HepG2 (cell line): ENCODE results near the gene RNF13. TPM values are rescaled to one million over a fixed set of nuclear protein-coding genes. Genes with fewer than 3 reads are reported as not detected.

ENCODE experiments used
- ATAC-seq: fragments of 200-7000 bp; cut with Tn5 transposase; 3 replicates; pipeline ENCODE4 v1.9.1; 2020; ENCODE audit warnings: mild to moderate bottlenecking, moderate library complexity
- BruUV-seq: library from RNA; stranded (reverse); fragments of 400-500 nt; replicated peaks from 2 replicates; lab custom pipeline; 2021; lab: Mats Ljungman, UMichigan
- CTCF ChIA-PET: fragments of 300-600 bp; formaldehyde crosslinking; extraction: SDS; loops from one replicate; lab custom pipeline; 2021; ENCODE audit warnings: low total read pairs, inconsistent platforms, low intra/inter-chr PET ratio; lab: Yijun Ruan, JAX
- POLR2A ChIA-PET: fragments of 350-600 bp; sonication (Branson Sonifier 250); formaldehyde crosslinking; loops from one replicate; lab custom pipeline; 2020; ENCODE audit warnings: antibody characterized with exemption, inconsistent platforms; lab: Yijun Ruan, JAX
- DNase-seq: peaks from one replicate; pipeline ENCODE4 v3.0.0-alpha.2; 2015; ENCODE audit warnings: low spot score
- FAIRE-seq: peaks from 3 replicates; lab custom pipeline; 2011; peaks lifted over from hg19 to GRCh38; lab: Jason Lieb, UNC
- H2AFZ ChIP-seq: one replicate; pipeline ENCODE4 v1.6.1; 2011; ENCODE audit warnings: low read length, inconsistent platforms
- H3K27ac ChIP-seq: fragments of 300-600 bp; 3 replicates; pipeline ENCODE4 v1.8.0; 2011; ENCODE audit warnings: mixed run types, mild to moderate bottlenecking, mixed read lengths, low read length, inconsistent platforms; ENCODE audit not compliant: insufficient read depth; ENCODE audit errors: extremely low read length
- H3K27me3 ChIP-seq, 2 experiments: fragments of 200-600 bp in 1 of 2; 2 replicates in 1 of 2; 3 replicates in 1 of 2; pipeline versions ENCODE4 v1.6.0 to v1.8.0; 2011; ENCODE audit warnings: low read length in 2 of 2, mild to moderate bottlenecking in 2 of 2, moderate library complexity in 2 of 2, inconsistent platforms in 1 of 2; ENCODE audit not compliant: insufficient read depth in 2 of 2, control insufficient read depth in 1 of 2
- H3K36me3 ChIP-seq, 2 experiments: fragments of 200-600 bp in 1 of 2; replicated peaks in 1 of 2; 2 replicates in 1 of 2; 3 replicates in 1 of 2; pipeline versions ENCODE4 v1.5.1 to v1.8.0; 2011; ENCODE audit warnings: low read length in 2 of 2, inconsistent platforms in 1 of 2; ENCODE audit not compliant: insufficient read depth in 2 of 2, control insufficient read depth in 1 of 2
- H3K4me1 ChIP-seq: 2 replicates; pipeline ENCODE4 v1.5.1; 2012; ENCODE audit warnings: low read length, inconsistent platforms; ENCODE audit not compliant: insufficient read depth
- H3K4me2 ChIP-seq: 2 replicates; pipeline ENCODE4 v1.6.0; 2011; ENCODE audit warnings: low read depth, low read length, inconsistent platforms
- H3K4me3 ChIP-seq, 3 experiments: fragments of 200-600 bp in 1 of 3; sonication (generic), shearing (Covaris generic) in 1 of 3; replicated peaks in 1 of 3; 2 replicates each; pipeline ENCODE4 v1.5.1; 2011 to 2016; ENCODE audit warnings: low read length in 3 of 3, inconsistent platforms in 2 of 3, low read depth in 2 of 3, mild to moderate bottlenecking in 2 of 3, control low read depth in 1 of 3, mixed read lengths in 1 of 3; ENCODE audit not compliant: insufficient read depth in 1 of 3
- H3K79me2 ChIP-seq: one replicate; pipeline ENCODE4 v1.6.1; 2011; ENCODE audit warnings: low read length, inconsistent platforms; ENCODE audit not compliant: insufficient read depth
- H3K9ac ChIP-seq: 2 replicates; pipeline ENCODE4 v1.6.0; 2011; ENCODE audit warnings: mild to moderate bottlenecking, low read depth, low read length, inconsistent platforms; ENCODE audit not compliant: insufficient read depth
- H3K9me3 ChIP-seq: 2 replicates; pipeline ENCODE4 v1.5.1; 2012; ENCODE audit warnings: mild to moderate bottlenecking, low read length
- H4K20me1 ChIP-seq: 2 replicates; pipeline ENCODE4 v1.6.0; 2011; ENCODE audit warnings: inconsistent platforms, mild to moderate bottlenecking, low read length, moderate library complexity; ENCODE audit not compliant: insufficient read depth
- HMGXB4 ChIP-seq, 2 experiments: sonication (generic) in 1 of 2; formaldehyde crosslinking in 1 of 2; IDR thresholded peaks; 2 replicates each; pipeline versions ENCODE4 v1.4.0 to v1.6.1; 2018 to 2020; ENCODE audit warnings: missing genetic modification reagents in 2 of 2, borderline replicate concordance in 1 of 2, low read depth in 1 of 2, mild to moderate bottlenecking in 1 of 2, missing biosample characterization in 1 of 2
- NPAS2 ChIP-seq: sonication (generic); formaldehyde crosslinking; IDR thresholded peaks from 2 replicates; pipeline ENCODE4 v1.8.0; 2022; ENCODE audit warnings: mild to moderate bottlenecking, missing genetic modification reagents, borderline replicate concordance
- PHF20 ChIP-seq: sonication (generic); formaldehyde crosslinking; IDR thresholded peaks from 2 replicates; pipeline ENCODE4 v1.5.0; 2020; ENCODE audit warnings: mild to moderate bottlenecking, missing genetic modification reagents
- REL ChIP-seq: sonication (generic); formaldehyde crosslinking; conservative IDR thresholded peaks from 2 replicates; pipeline ENCODE4 v1.8.0; 2022; ENCODE audit warnings: mild to moderate bottlenecking, missing genetic modification reagents, moderate library complexity
- RFX5 ChIP-seq: IDR thresholded peaks from 2 replicates; pipeline ENCODE4 v1.6.1; 2011; ENCODE audit warnings: low read depth, low read length, improper control_type of control experiment
- ZBTB38 ChIP-seq: sonication (generic); formaldehyde crosslinking; IDR thresholded peaks from 2 replicates; pipeline ENCODE4 v1.5.1; 2020; ENCODE audit warnings: mild to moderate bottlenecking, missing genetic modification reagents
- ZNF33B ChIP-seq: sonication (generic); formaldehyde crosslinking; IDR thresholded peaks from 2 replicates; pipeline ENCODE4 v1.5.1; 2020; ENCODE audit warnings: mild to moderate bottlenecking, missing genetic modification reagents
- ZNF775 ChIP-seq: sonication (generic); formaldehyde crosslinking; IDR thresholded peaks from 2 replicates; pipeline ENCODE4 v1.4.0; 2020; ENCODE audit warnings: missing genetic modification reagents, mild to moderate bottlenecking, moderate library complexity, borderline replicate concordance
- ZNF780A ChIP-seq: sonication (generic); formaldehyde crosslinking; IDR thresholded peaks from 2 replicates; pipeline ENCODE4 v1.8.0; 2022; ENCODE audit warnings: mild to moderate bottlenecking, missing genetic modification reagents, moderate library complexity
- WGBS: methylation state at CpG from one replicate; pipeline ENCODE4 v1.1.6; 2017; ENCODE audit warnings: low lambda C conversion rate; 5-methylcytosine and 5-hydroxymethylcytosine counted together
- in situ Hi-C: cut with HindIII; loops from 2 replicates; pipeline ENCODE4 v1.10.0; 2017; ENCODE audit warnings: low pct_unique_long_range_greater_than_20kb; ENCODE audit not compliant: extremely low pct_ligation_motif_present
- intact Hi-C: fragments of 100-400 bp; cut with micrococcal nuclease; formaldehyde crosslinking; loops from one replicate; pipeline ENCODE4 v1.10.0; 2022; ENCODE audit not compliant: unreplicated experiment
- polyA plus RNA-seq, 8 experiments: library from polyadenylated mRNA; depleted of rRNA in 3 of 8; stranded (reverse) in 7 of 8; unstranded in 1 of 8; fragments of >200 nt; fragmentation: Illumina TruSeq in 4 of 8; extraction: Trizol in 4 of 8; gene quantifications; 2 replicates each; pipeline versions ENCODE4 v1.2.1 to v1.2.3, GENCODE V29; 2011 to 2016; ENCODE audit warnings: low read depth in 4 of 8, missing spikeins in 1 of 8, mixed read lengths in 1 of 8; ENCODE audit not compliant: insufficient read depth in 1 of 8
- total RNA-seq, 5 experiments: library from RNA; depleted of rRNA; stranded (reverse); fragments of >200 nt; fragmentation: Illumina TruSeq; extraction: Trizol; gene quantifications; 2 replicates each; pipeline ENCODE4 v1.2.3, GENCODE V29; 2016; ENCODE audit warnings: low read depth in 1 of 5

RNF13 gene
- total and polyA plus RNA-seq, 2 of the 13 experiments (the other 11 are each of a cell fraction or from before 2014, with no cell fraction given) = 39.8 to 46.0 TPM

- Histone ChIP-seq H3K4me2 (no peak overlapping the region), H3K27me3 (peaks cover 1 to 10% of the 10 kb centered on the region in 2 experiments; a peak in 2 of 5 replicates), H3K27ac (no peak overlapping the region), H3K9ac (no peak overlapping the region), H2AFZ (no peak overlapping the region), H3K36me3 (no peaks in the 10 kb centered on the region), H4K20me1 (no peaks in the 10 kb centered on the region), H3K79me2 (no peaks in the 10 kb centered on the region), H3K4me1 (no peaks in the 10 kb centered on the region), H3K4me3 (no peak overlapping the region)
- in situ Hi-C loops = no loop called here
- POLR2A ChIA-PET = no interaction called here
- 3% methylated on average over 3 of the region's 3 CpGs for WGBS
- BruUV-seq = no TSS peak
- DNase-seq (no peak), ATAC-seq (no peak), FAIRE-seq (no peak)
- no peak for TF ChIP-seq NPAS2 (CRISPR knock-in tag)
- TF ChIP-seq PHF20 = no peak
- TF ChIP-seq REL (CRISPR knock-in tag) = no peak
- no peak for TF ChIP-seq ZNF780A (CRISPR knock-in tag)
- no peak for TF ChIP-seq RFX5
- no peak for TF ChIP-seq ZNF33B (CRISPR knock-in tag)
- TF ChIP-seq ZBTB38 = no peak
- TF ChIP-seq ZNF775 (CRISPR knock-in tag) = no peak
- TF ChIP-seq HMGXB4 (CRISPR knock-in tag; IDR thresholded peaks at IDR 0.05; ENCODE audit: borderline replicate concordance in 1 of 2, low read depth in 1 of 2) = no peak
- TF ChIP-seq, all 625 proteins: peak for 0
- no peaks in the 10 kb centered on the region for H3K9me3 ChIP-seq
- intact Hi-C loops = no loop called here
- CTCF ChIA-PET = no interaction called here
These were observed 49.3 kb upstream of the RNF13 start for GRCh38 chr3:149763565-149764195.
